ENCODE data around the gene YPEL5.

Gene YPEL5

GRCh38 chr2:30150786-30151185 is 4.0 kb downstream of the YPEL5 start:
- Histone ChIP-seq H3K27me3 (ENCODE audit: insufficient read depth, low read length) (peaks cover 3% of the 10 kb centered on the region; the same call in 1 of the 2 replicates), H3K4me1 (ENCODE audit: insufficient read depth, low read length) (peaks cover 49% of the 10 kb centered on the region), H3K27ac (ENCODE audit: low read depth, low read length) (no peak overlapping the region), H3K4me3 (ENCODE audit: low read length) (no peak overlapping the region), H3K36me3 (ENCODE audit: insufficient read depth, low read length) (peaks cover 7% of the 10 kb centered on the region; the same call in 1 of the 2 replicates), H3K9me3 (ENCODE audit: insufficient read depth, low read depth, low read length) (no peaks in the 10 kb centered on the region), H3K9ac (ENCODE audit: low read depth, low read length) (no peak overlapping the region)
- WGBS, result 84% methylated on average over 4 of the region's 4 CpGs

- no peak overlapping the region for H3K4me3 ChIP-seq (ENCODE audit: low read length)
- H3K4me1 ChIP-seq (ENCODE audit: insufficient read depth, low read length), result peaks cover 44% of the 10 kb centered on the region
- no peak overlapping the region for H3K27ac ChIP-seq (ENCODE audit: low read depth, low read length)
- no peaks in the 10 kb centered on the region for H3K27me3 ChIP-seq (ENCODE audit: insufficient read depth, low read length)
- WGBS, result 100% methylated on average over 1 of the region's 1 CpG
- H3K9ac ChIP-seq (ENCODE audit: low read depth, low read length), result no peak overlapping the region
- H3K9me3 ChIP-seq (ENCODE audit: insufficient read depth, low read depth, low read length), result no peaks in the 10 kb centered on the region
- peaks cover 20% of the 10 kb centered on the region for H3K36me3 ChIP-seq (ENCODE audit: insufficient read depth, low read length)
These were observed 5.6 kb downstream of the YPEL5 start for GRCh38 chr2:30152385-30152784.

- Histone ChIP-seq H3K27ac (ENCODE audit: low read depth, low read length) (no peak overlapping the region), H3K9me3 (ENCODE audit: insufficient read depth, low read depth, low read length) (no peaks in the 10 kb centered on the region), H3K4me3 (ENCODE audit: low read length) (no peak overlapping the region), H3K36me3 (ENCODE audit: insufficient read depth, low read length) (peaks cover 48% of the 10 kb centered on the region), H3K9ac (ENCODE audit: low read depth, low read length) (no peak overlapping the region), H3K4me1 (ENCODE audit: insufficient read depth, low read length) (peaks cover 22% of the 10 kb centered on the region), H3K27me3 (ENCODE audit: insufficient read depth, low read length) (no peaks in the 10 kb centered on the region)
- WGBS, result no CpG with 5 or more reads among the region's 2 CpGs
These were observed 8.4 kb downstream of the YPEL5 start for GRCh38 chr2:30155202-30155601.

DNA sequence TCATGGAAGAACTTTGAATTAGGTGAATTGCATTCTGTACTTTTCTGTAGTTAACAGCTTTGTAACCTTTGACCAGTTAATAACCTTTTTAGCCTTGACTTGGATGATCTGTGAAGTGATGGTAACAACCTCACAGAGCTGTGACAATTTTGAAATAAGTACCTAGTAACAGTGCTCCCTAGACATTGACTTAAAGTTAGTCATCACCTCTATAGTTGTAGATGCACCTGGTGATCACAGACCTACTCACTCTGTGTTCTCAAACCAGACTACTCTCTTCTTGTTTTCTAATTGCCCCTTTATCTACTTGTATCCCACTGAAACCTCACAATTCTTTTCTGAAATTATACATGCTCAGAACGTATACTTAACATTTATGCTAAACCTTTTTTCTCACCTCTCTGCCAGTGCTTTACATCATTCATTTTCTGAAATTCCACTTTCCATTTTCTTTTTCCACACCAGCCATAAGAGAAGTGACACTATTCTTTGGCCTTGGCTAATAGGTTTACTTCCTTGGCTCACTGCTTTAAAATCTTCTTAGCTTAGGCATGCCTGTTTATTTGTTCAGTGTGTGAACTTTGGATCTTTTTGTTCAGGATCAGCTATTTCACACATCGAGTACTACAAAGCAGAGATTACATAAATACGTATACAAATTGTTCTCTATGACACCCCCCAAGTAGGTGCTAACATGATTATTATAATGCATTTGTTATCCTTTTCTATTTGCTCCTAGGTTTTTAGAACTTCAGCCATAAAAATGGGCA is 9.3 kb downstream of the YPEL5 start:
- Histone ChIP-seq H3K9ac (ENCODE audit: low read depth, low read length) (no peak overlapping the region), H3K9me3 (ENCODE audit: insufficient read depth, low read depth, low read length) (no peaks in the 10 kb centered on the region), H3K36me3 (ENCODE audit: insufficient read depth, low read length) (peaks cover 51% of the 10 kb centered on the region), H3K27ac (ENCODE audit: low read depth, low read length) (no peak overlapping the region), H3K4me1 (ENCODE audit: insufficient read depth, low read length) (peaks cover 13% of the 10 kb centered on the region), H3K27me3 (ENCODE audit: insufficient read depth, low read length) (no peaks in the 10 kb centered on the region), H3K4me3 (ENCODE audit: low read length) (no peak overlapping the region)
- WGBS, result 82% methylated on average over 3 of the region's 3 CpGs

DNA sequence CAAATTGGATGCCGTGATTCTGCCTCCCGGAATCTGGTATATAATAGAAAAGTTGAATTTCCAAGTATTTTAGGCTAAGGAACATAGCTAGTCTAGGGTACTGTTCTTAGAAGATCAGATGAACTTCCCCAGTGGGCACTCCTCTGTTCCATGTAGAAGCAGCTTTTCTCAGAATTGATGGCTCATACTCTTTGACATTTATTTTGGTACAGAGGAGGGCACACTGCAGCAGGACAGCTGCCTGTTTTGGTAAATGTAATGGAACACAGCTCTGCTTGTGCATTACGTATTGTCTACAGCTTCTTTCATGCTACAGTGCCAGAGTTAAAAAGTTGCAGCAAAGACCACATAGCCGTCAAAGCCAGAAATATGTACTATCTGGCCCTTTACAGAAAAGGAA is 10.8 kb downstream of the YPEL5 start:
- H3K27me3 ChIP-seq (ENCODE audit: insufficient read depth, low read length), result no peaks in the 10 kb centered on the region
- H3K4me1 ChIP-seq (ENCODE audit: insufficient read depth, low read length), result no peaks in the 10 kb centered on the region; the same call in 1 of the 2 replicates
- peaks cover 51% of the 10 kb centered on the region for H3K36me3 ChIP-seq (ENCODE audit: insufficient read depth, low read length)
- 92% methylated on average over 4 of the region's 4 CpGs for WGBS
- H3K9ac ChIP-seq (ENCODE audit: low read depth, low read length), result no peak overlapping the region
- no peak overlapping the region for H3K27ac ChIP-seq (ENCODE audit: low read depth, low read length)
- no peaks in the 10 kb centered on the region for H3K9me3 ChIP-seq (ENCODE audit: insufficient read depth, low read depth, low read length)
- no peak overlapping the region for H3K4me3 ChIP-seq (ENCODE audit: low read length)

DNA sequence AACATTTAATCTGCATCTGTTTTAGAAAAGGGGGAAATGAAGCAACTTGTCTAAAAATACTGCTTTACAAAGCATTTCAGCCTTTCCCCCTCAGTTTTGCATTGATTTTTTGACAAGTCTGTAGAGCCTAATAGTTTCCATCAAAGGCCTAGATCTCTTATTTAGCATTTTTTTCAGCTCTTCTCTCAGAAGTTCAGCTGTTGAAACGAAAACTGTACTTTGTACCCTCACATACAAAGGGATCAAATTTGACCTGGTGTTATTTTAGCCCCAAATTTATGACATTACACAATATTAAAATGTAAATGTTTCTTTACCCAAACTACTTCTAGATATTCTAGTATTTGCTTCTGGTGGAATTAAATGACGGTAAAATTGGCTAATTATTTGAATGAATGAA is 13.0 kb downstream of the YPEL5 start:
- Histone ChIP-seq H3K27me3 (ENCODE audit: insufficient read depth, low read length) (no peaks in the 10 kb centered on the region), H3K4me1 (ENCODE audit: insufficient read depth, low read length) (peaks cover 2% of the 10 kb centered on the region), H3K9ac (ENCODE audit: low read depth, low read length) (no peak overlapping the region), H3K9me3 (ENCODE audit: insufficient read depth, low read depth, low read length) (no peaks in the 10 kb centered on the region), H3K36me3 (ENCODE audit: insufficient read depth, low read length) (peaks cover 43% of the 10 kb centered on the region), H3K27ac (ENCODE audit: low read depth, low read length) (no peak overlapping the region), H3K4me3 (ENCODE audit: low read length) (no peak overlapping the region)
- 85% methylated on average over 2 of the region's 2 CpGs for WGBS

GRCh38 chr2:30161929-30162706 is 15.3 kb downstream of the YPEL5 start:
- Histone ChIP-seq H3K4me1 (ENCODE audit: insufficient read depth, low read length) (peaks cover 3% of the 10 kb centered on the region), H3K27me3 (ENCODE audit: insufficient read depth, low read length) (no peaks in the 10 kb centered on the region), H3K4me3 (ENCODE audit: low read length) (no peak overlapping the region), H3K27ac (ENCODE audit: low read depth, low read length) (no peak overlapping the region), H3K36me3 (ENCODE audit: insufficient read depth, low read length) (peaks cover 34% of the 10 kb centered on the region), H3K9me3 (ENCODE audit: insufficient read depth, low read depth, low read length) (no peaks in the 10 kb centered on the region), H3K9ac (ENCODE audit: low read depth, low read length) (no peak overlapping the region)
- WGBS, result 85% methylated on average over 3 of the region's 7 CpGs

GRCh38 chr2:30162806-30163205 is 16.0 kb downstream of the YPEL5 start:
- H3K9me3 ChIP-seq (ENCODE audit: insufficient read depth, low read depth, low read length), result no peaks in the 10 kb centered on the region
- H3K27me3 ChIP-seq (ENCODE audit: insufficient read depth, low read length), result no peaks in the 10 kb centered on the region
- WGBS, result 89% methylated on average over 2 of the region's 2 CpGs
- H3K36me3 ChIP-seq (ENCODE audit: insufficient read depth, low read length), result peaks cover 27% of the 10 kb centered on the region
- H3K4me3 ChIP-seq (ENCODE audit: low read length), result no peak overlapping the region
- no peak overlapping the region for H3K27ac ChIP-seq (ENCODE audit: low read depth, low read length)
- H3K9ac ChIP-seq (ENCODE audit: low read depth, low read length), result no peak overlapping the region
- H3K4me1 ChIP-seq (ENCODE audit: insufficient read depth, low read length), result peaks cover 3% of the 10 kb centered on the region

- 56% methylated on average over 6 of the region's 7 CpGs for WGBS
- no peaks in the 10 kb centered on the region for H3K9me3 ChIP-seq (ENCODE audit: insufficient read depth, low read depth, low read length)
- no peak overlapping the region for H3K27ac ChIP-seq (ENCODE audit: low read depth, low read length)
These were observed 17.5 kb downstream of the YPEL5 start for GRCh38 chr2:30164131-30164925.

GRCh38 chr2:30165050-30165520 is 18.3 kb downstream of the YPEL5 start:
- WGBS, result 32% methylated on average over 7 of the region's 7 CpGs
- H3K9ac ChIP-seq (ENCODE audit: low read depth, low read length), result no peak overlapping the region

More at GRCh38 chr2:30164131-30164925, 17.5 kb downstream of the YPEL5 start:
- H3K4me3 ChIP-seq (ENCODE audit: low read length), result no peak overlapping the region
- peaks cover 3% of the 10 kb centered on the region for H3K4me1 ChIP-seq (ENCODE audit: insufficient read depth, low read length)
- peaks cover 11% of the 10 kb centered on the region for H3K36me3 ChIP-seq (ENCODE audit: insufficient read depth, low read length)
- H3K9ac ChIP-seq (ENCODE audit: low read depth, low read length), result no peak overlapping the region
- no peaks in the 10 kb centered on the region for H3K27me3 ChIP-seq (ENCODE audit: insufficient read depth, low read length)

DNA sequence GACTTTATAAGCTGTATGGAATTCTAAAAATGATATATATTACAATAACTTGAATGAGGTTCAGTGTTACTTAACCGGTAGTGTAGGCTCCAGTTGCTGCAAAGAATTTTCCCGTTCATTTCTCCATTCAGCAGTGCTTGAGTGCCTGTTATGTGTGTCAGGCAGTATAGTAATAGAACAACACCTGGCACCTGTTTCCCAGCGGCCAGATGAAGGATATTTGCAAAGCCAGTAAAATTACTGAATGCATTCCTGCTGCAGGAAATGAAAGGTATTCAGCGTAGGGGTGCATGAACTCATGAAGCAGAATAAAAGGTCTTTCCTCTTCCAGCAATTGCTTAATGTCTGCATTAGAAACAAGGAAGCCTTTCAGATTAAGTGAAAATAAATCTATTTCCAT is 18.8 kb downstream of the YPEL5 start:
- Histone ChIP-seq H3K36me3 (ENCODE audit: insufficient read depth, low read length) (no peaks in the 10 kb centered on the region), H3K4me1 (ENCODE audit: insufficient read depth, low read length) (peaks cover 3% of the 10 kb centered on the region), H3K9me3 (ENCODE audit: insufficient read depth, low read depth, low read length) (no peaks in the 10 kb centered on the region), H3K9ac (ENCODE audit: low read depth, low read length) (no peak overlapping the region), H3K4me3 (ENCODE audit: low read length) (no peak overlapping the region), H3K27me3 (ENCODE audit: insufficient read depth, low read length) (no peaks in the 10 kb centered on the region), H3K27ac (ENCODE audit: low read depth, low read length) (no peak overlapping the region)
- 94% methylated on average over 4 of the region's 4 CpGs for WGBS

More at GRCh38 chr2:30165050-30165520, 18.3 kb downstream of the YPEL5 start:
- Histone ChIP-seq H3K27me3 (ENCODE audit: insufficient read depth, low read length) (no peaks in the 10 kb centered on the region), H3K36me3 (ENCODE audit: insufficient read depth, low read length) (peaks cover 4% of the 10 kb centered on the region), H3K4me1 (ENCODE audit: insufficient read depth, low read length) (peaks cover 3% of the 10 kb centered on the region), H3K9me3 (ENCODE audit: insufficient read depth, low read depth, low read length) (no peaks in the 10 kb centered on the region), H3K4me3 (ENCODE audit: low read length) (no peak overlapping the region), H3K27ac (ENCODE audit: low read depth, low read length) (no peak overlapping the region)
